ENCODE data around the gene NMNAT2.

DNA sequence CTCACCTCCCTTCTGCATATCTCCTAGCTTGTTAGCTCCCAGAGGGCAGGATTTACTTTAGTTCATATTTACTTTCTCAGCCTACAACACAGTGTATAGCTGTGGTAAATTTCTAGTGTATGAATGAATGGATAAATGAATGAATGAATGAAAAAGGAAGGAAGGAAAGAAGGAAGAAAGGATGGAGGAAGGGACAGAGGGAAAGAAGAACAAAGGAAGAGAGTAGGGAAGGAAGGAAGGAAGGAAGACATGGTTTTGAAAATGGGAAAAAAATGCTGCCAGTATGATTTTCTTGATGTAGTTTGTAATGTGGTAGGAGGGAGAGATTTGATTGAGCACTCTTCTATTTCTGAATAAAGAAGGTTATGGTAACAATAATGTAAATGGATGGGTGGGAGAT, 185.1 kb downstream of the NMNAT2 start:
- TF ChIP-seq POLR2AphosphoS5 (IDR thresholded peaks at IDR 0.05) (no peak), CTCF (IDR thresholded peaks at IDR 0.05) (no peak), POLR2A (IDR thresholded peaks at IDR 0.05) (no peak), EP300 (IDR thresholded peaks at IDR 0.05; ENCODE audit: low read depth) (no peak)

Data from transverse colon (tissue), 4 donors.